Superior temporal gyrus (tissue), 1 donor: ENCODE measurements around the gene BSPRY.
"Not testable (repeated sequence)": the region's sequence is repeated elsewhere in the genome, so short reads cannot be mapped to it uniquely, and the experiment has no call there.

Experiments used
- DNase-seq: peaks from one replicate; pipeline ENCODE4 v3.0.0-alpha.2; 2016; ENCODE audit errors: extremely low spot score

Gene BSPRY

DNA sequence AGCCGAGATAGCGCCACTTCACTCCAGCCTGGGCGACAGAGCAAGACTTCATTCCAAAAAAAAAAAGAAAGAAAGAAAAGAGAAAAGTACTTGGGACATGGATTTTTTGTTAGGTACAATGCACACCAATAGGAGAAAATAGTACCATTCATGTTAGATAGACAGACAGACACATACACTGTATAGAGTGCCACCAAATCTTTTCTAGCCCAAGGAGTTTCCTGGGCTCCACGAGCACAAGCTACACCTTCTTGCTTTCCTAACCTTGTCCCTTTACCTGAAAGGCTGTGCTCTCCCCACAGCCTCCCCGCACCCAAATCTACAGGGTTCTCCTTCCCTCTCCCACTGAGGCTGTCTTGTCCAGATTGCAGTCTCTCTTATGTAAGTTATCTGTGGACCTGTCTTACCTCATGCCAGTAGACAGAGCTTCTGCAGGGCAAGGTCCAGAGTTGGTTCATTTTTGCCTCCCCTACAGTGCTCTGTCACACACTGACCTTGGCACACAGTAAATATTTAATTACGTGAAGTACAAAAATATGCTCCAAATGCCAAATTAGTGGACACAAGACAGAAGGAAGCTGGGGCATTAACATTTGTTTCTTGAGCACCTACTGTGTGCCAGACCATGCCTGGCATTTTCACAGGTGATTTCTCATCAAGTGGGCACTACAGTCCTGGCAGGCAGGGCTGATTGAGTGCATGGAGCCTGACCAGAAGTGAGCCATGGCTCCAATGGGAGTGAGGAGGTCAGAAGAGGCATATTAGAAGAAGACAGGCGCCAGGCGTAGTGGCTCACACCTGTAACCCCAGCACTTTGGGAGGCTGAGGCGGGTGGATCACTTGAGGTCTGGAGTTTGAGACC, 45.9 kb downstream of the BSPRY start:
- no peak for DNase-seq

DNA sequence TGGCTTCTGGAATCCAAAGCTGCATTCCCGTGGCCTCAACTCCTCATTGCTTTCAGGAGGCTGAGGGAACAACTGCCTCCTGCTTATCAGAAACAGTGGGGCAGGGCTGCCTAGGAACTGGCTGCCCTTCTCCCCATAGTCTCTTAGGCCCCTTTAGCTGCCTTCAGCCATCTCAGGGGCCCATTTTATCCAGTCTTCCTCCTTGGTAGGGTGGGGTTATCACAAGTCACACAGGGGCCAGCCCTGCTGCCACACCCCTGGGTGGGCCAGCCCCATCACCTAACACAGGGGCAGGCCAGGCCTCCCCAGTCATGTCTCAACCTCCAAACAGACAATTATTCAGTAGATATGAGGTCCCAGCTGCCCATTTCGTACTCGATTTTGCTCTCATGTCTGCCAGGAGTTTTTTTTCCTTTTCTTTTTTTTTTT, 47.9 kb downstream of the BSPRY start:
- no peak for DNase-seq

GRCh38 chr9:113398796-113399195, 49.5 kb downstream of the BSPRY start:
- DNase-seq = no peak

DNA sequence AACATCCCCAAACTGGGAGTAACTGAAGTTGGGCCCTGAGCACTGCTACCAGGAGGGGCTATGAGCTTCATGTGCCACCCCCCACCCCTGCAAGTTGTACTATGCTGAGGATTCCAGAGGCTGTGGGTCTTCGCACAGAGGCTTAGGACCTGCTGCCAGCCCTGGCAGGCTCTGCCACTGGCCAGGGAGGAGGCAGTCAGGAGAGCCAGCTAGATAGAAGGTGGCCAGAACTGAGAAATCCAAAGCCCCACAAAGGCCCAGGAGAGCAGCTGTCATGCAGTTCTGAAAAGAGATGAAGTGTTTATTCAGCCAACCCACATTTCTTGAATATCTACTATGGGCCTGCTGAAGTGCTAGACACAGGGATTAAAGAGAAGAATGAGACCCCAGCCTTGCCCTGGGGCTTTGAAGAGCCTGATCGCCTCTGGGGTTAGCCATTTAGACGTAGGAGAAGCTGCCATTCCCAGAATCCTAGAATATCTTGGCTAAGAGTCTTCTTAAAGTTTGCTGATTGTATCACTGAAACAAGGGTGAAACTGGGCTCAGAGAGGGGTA, 50.4 kb downstream of the BSPRY start:
- DNase-seq = no peak

- peak; percentile 99 for DNase-seq
Measured at GRCh38 chr9:113401027-113401792, 51.9 kb downstream of the BSPRY start, which contains the start of gene ALAD. ALAD (minus strand) TSS chr9:113401284; CDS start chr9:113393559, 7,725 bp downstream.

- DNase-seq = no peak
Measured at GRCh38 chr9:113403646-113404045, 54.3 kb downstream of the BSPRY start.

DNA sequence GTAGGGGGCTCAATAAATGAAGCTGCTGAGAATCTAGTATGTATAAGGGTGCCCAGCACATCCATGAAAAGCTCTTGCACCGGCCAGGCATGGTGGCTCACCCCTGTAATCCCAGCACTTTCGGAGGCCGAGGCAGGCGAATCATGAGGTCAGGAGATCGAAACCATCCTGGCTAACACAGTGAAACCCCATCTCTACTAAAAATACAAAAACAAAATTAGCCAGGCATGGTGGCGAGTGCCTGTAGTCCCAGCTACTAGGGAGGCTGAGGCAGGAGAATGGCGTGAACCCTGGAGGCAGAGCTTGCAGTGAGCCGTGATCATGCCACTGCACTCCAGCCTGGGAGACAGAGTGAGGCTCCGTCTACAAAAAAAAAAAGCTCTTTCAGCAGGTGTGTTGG, 57.0 kb downstream of the BSPRY start:
- not testable (repeated sequence) for DNase-seq

- DNase-seq = peak; percentile 63
Measured at GRCh38 chr9:113406873-113407511, 57.7 kb downstream of the BSPRY start.

- DNase-seq = no peak
Measured at GRCh38 chr9:113409481-113409880, 60.1 kb downstream of the BSPRY start.

- no peak for DNase-seq
Measured at GRCh38 chr9:113409883-113410206, 60.5 kb downstream of the BSPRY start.

DNA sequence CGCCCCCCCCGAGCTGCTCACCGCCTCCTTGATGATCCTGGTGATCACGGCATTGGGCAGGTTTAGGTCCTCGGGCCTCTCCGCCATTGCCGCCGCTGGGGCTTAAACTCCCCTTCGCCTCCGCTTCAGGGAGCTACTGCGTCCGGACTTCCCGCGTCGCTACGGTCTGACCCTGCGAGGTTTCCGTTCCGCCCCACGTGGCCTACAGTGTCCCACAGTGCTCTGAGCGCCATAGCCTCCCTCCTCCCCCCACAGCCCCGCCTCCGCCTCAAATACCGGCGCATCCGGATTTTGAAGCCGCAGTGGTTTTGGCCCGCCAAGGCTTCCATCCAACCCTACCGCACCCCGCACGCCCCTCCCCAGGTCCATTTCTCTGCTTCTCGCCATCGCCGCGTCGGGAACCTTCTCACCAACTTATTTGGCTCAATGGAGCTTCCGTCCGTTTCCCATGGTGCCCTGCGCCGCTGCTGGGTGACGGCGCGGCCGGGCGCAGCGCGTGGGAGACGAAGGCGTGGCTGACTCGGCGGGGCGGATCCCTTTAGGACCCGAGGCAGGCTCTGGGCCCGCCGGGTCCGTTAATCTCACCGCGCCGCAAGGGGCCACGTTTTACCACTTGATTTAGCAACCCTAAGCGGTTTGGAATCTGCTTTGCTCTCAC, 61.0 kb downstream of the BSPRY start, which contains the start of the genes C9orf43 and POLE3:
Gene C9orf43, plus strand, starts transcription at position 541 of the 658 bp plus-strand sequence. CDS start 2,747 bp downstream, outside the sequence.
Gene POLE3, minus strand, starts transcription at position 469 of the 658 bp plus-strand sequence. Its CDS starts 382 bp downstream, at position 87.
- DNase-seq = peak; percentile 96

- DNase-seq = no peak
Measured at GRCh38 chr9:113416149-113416721, 66.9 kb downstream of the BSPRY start.

DNA sequence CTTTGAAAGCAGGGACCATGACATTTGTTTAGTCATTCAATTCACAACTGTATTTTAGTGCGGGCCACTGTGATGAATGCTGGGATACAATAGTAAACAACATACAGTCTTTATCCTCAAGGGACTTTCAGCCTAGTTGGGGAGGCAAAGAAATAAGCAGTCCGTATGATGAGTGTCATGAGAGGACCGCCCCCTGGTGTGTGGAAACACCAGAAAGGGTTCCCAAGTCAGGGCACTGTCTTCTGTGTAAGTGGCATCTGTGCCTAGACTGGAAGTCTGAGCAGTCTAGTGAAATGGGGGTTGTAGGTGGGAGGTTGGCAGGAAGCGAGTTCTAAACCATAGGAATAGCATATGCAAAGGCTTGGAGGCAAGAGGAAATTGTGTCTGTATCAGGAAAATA, 68.0 kb downstream of the BSPRY start:
- DNase-seq = no peak
